Measurements from ENCODE around the gene BMPR2.
"Not testable (repeated sequence)": the region's sequence is repeated elsewhere in the genome, so short reads cannot be mapped to it uniquely, and the experiment has no call there.

Gene BMPR2

GRCh38 chr2:202455114-202455513 is 79.0 kb downstream of the BMPR2 start:
- DNase-seq: no peak

GRCh38 chr2:202460119-202460518 is 84.0 kb downstream of the BMPR2 start:
- DNase-seq: no peak

GRCh38 chr2:202479090-202479489 is 103.0 kb downstream of the BMPR2 start:
- no peak for DNase-seq

- DNase-seq: no peak
Observed at GRCh38 chr2:202479610-202480009, 103.5 kb downstream of the BMPR2 start.

- DNase-seq: no peak
Observed at GRCh38 chr2:202486351-202486750, 110.2 kb downstream of the BMPR2 start.

- no peak for DNase-seq
Observed at GRCh38 chr2:202488671-202489070, 112.5 kb downstream of the BMPR2 start.

- DNase-seq: no peak
Observed at GRCh38 chr2:202490479-202490878, 114.4 kb downstream of the BMPR2 start.

GRCh38 chr2:202491514-202491913 is 115.4 kb downstream of the BMPR2 start:
- no peak for DNase-seq

GRCh38 chr2:202494300-202495229 is 118.4 kb downstream of the BMPR2 start:
- no peak for DNase-seq

GRCh38 chr2:202495230-202495604 is 119.1 kb downstream of the BMPR2 start:
- no peak for DNase-seq

GRCh38 chr2:202496835-202497472 is 120.8 kb downstream of the BMPR2 start:
- DNase-seq: not testable (repeated sequence)

GRCh38 chr2:202497473-202497866 is 121.3 kb downstream of the BMPR2 start:
- not testable (repeated sequence) for DNase-seq

GRCh38 chr2:202499841-202500240 is 123.7 kb downstream of the BMPR2 start:
- DNase-seq: not testable (repeated sequence)

- not testable (repeated sequence) for DNase-seq
Observed at GRCh38 chr2:202503276-202503675, 127.1 kb downstream of the BMPR2 start.

GRCh38 chr2:202508686-202509085 is 132.6 kb downstream of the BMPR2 start:
- DNase-seq: no peak

GRCh38 chr2:202510911-202511310 is 134.8 kb downstream of the BMPR2 start:
- no peak for DNase-seq

- DNase-seq: no peak
Observed at GRCh38 chr2:202512176-202512575, 136.0 kb downstream of the BMPR2 start.

- DNase-seq: no peak
Observed at GRCh38 chr2:202514732-202515131, 138.6 kb downstream of the BMPR2 start.

GRCh38 chr2:202519453-202519852 is 143.3 kb downstream of the BMPR2 start:
- DNase-seq: no peak

- no peak for DNase-seq
Observed at GRCh38 chr2:202521470-202521869, 145.3 kb downstream of the BMPR2 start.

- no peak for DNase-seq
Observed at GRCh38 chr2:202529389-202529788, 153.3 kb downstream of the BMPR2 start.

- no peak for DNase-seq
Observed at GRCh38 chr2:202530038-202530437, 153.9 kb downstream of the BMPR2 start.

- DNase-seq: not testable (repeated sequence)
Observed at GRCh38 chr2:202535290-202535689, 159.2 kb downstream of the BMPR2 start.

GRCh38 chr2:202541137-202541536 is 165.0 kb downstream of the BMPR2 start:
- DNase-seq: no peak

Measured in stimulated activated CD4-positive, alpha-beta T cell treated with anti-CD3 and anti-CD28 coated beads, Interleukin-4, amount 100 ng/mL, for 4 hours (primary cell).